ENCODE data around the gene CUL5.
"Not testable (repeated sequence)": the region's sequence is repeated elsewhere in the genome, so short reads cannot be mapped to it uniquely, and the experiment has no call there.

Gene CUL5

GRCh38 chr11:108112057-108112456 is 103.4 kb downstream of the CUL5 start:
- Histone ChIP-seq H3K27ac (no peak overlapping the region), H3K36me3 (ENCODE audit: insufficient read depth, low read length) (0 out of 2 replicates have a peak, but pooled peaks cover 3% of the 10 kb centered on the region), H3K4me3 (no peak overlapping the region), H3K9me3 (ENCODE audit: low read depth, low read length) (no peaks in the 10 kb centered on the region), H3K9ac (ENCODE audit: insufficient read length) (no peak overlapping the region)
- DNase-seq (ENCODE audit: low read depth, low spot score) = no peak
- no peak for TF ChIP-seq FOXP2 (optimal IDR thresholded peaks at IDR 0.05; ENCODE audit: control extremely low read depth, extremely low read length, insufficient read depth)
- TF ChIP-seq EZH2 (IDR thresholded peaks at IDR 0.05) = no peak
- no peak for TF ChIP-seq POLR2AphosphoS5 (IDR thresholded peaks at IDR 0.05; ENCODE audit: borderline replicate concordance, low read depth, low read length)

- Histone ChIP-seq H3K4me3 (no peak overlapping the region), H3K9ac (ENCODE audit: insufficient read length) (no peak overlapping the region), H3K9me3 (ENCODE audit: low read depth, low read length) (no peaks in the 10 kb centered on the region), H3K27ac (no peak overlapping the region), H3K36me3 (ENCODE audit: insufficient read depth, low read length) (no peaks in the 10 kb centered on the region)
- no peak for DNase-seq (ENCODE audit: low read depth, low spot score)
- no peak for TF ChIP-seq POLR2AphosphoS5 (IDR thresholded peaks at IDR 0.05; ENCODE audit: borderline replicate concordance, low read depth, low read length)
- TF ChIP-seq FOXP2 (optimal IDR thresholded peaks at IDR 0.05; ENCODE audit: control extremely low read depth, extremely low read length, insufficient read depth) = no peak
- no peak for TF ChIP-seq EZH2 (IDR thresholded peaks at IDR 0.05)
Measured at GRCh38 chr11:108115500-108116140, 106.9 kb downstream of the CUL5 start.

GRCh38 chr11:108117746-108118371 is 109.2 kb downstream of the CUL5 start:
- no peak overlapping the region for H3K4me3 ChIP-seq
- H3K9me3 ChIP-seq (ENCODE audit: low read depth, low read length) = no peaks in the 10 kb centered on the region
- peak; percentile 47 for DNase-seq (ENCODE audit: low read depth, low spot score)
- TF ChIP-seq FOXP2 (optimal IDR thresholded peaks at IDR 0.05; ENCODE audit: control extremely low read depth, extremely low read length, insufficient read depth) = no peak
- TF ChIP-seq EZH2 (IDR thresholded peaks at IDR 0.05) = no peak
- no peak for TF ChIP-seq POLR2AphosphoS5 (IDR thresholded peaks at IDR 0.05; ENCODE audit: borderline replicate concordance, low read depth, low read length)
- H3K36me3 ChIP-seq (ENCODE audit: insufficient read depth, low read length) = no peaks in the 10 kb centered on the region
- H3K9ac ChIP-seq (ENCODE audit: insufficient read length) = no peak overlapping the region
- no peak overlapping the region for H3K27ac ChIP-seq

- peak overlapping the region; percentile 95 for H3K4me3 ChIP-seq
- not testable (repeated sequence) for H3K27ac ChIP-seq; H3K9ac ChIP-seq (ENCODE audit: insufficient read length); H3K36me3 ChIP-seq (ENCODE audit: insufficient read depth, low read length); H3K9me3 ChIP-seq (ENCODE audit: low read depth, low read length); DNase-seq (ENCODE audit: low read depth, low spot score)
Measured at GRCh38 chr11:108120936-108121273, 112.2 kb downstream of the CUL5 start.

- 0 out of 2 replicates have a peak within 1 kb of the TSS, but pooled peaks have one; percentile 6 for H3K27ac ChIP-seq
- H3K9ac ChIP-seq (ENCODE audit: insufficient read length) = peak within 1 kb of the TSS; percentile 90
- TF ChIP-seq POLR2AphosphoS5 (IDR thresholded peaks at IDR 0.05; ENCODE audit: borderline replicate concordance, low read depth, low read length) (peak; percentile 89), EZH2 (IDR thresholded peaks at IDR 0.05) (no peak)
- H3K9me3 ChIP-seq (ENCODE audit: low read depth, low read length) = no peaks in the 10 kb centered on the region
- H3K4me3 ChIP-seq = peak within 1 kb of the TSS; percentile 95
- H3K36me3 ChIP-seq (ENCODE audit: insufficient read depth, low read length) = peaks cover 4% of the 10 kb centered on the region; the same call in 1 of the 2 replicates
- peak; percentile 22 for DNase-seq (ENCODE audit: low read depth, low spot score)
Measured at GRCh38 chr11:108121274-108122155, 112.8 kb downstream of the CUL5 start, which contains the start of gene ACAT1. ACAT1 (plus strand) TSS chr11:108121567; CDS start chr11:108121607, 40 bp downstream.

GRCh38 chr11:108122166-108122628 is 113.5 kb downstream of the CUL5 start:
- H3K9me3 ChIP-seq (ENCODE audit: low read depth, low read length) = no peaks in the 10 kb centered on the region
- TF ChIP-seq FOXP2 (optimal IDR thresholded peaks at IDR 0.05; ENCODE audit: control extremely low read depth, extremely low read length, insufficient read depth) (no peak), EZH2 (IDR thresholded peaks at IDR 0.05) (no peak), POLR2AphosphoS5 (IDR thresholded peaks at IDR 0.05; ENCODE audit: borderline replicate concordance, low read depth, low read length) (no peak)
- peak overlapping the region; percentile 90 for H3K9ac ChIP-seq (ENCODE audit: insufficient read length)
- no peak for DNase-seq (ENCODE audit: low read depth, low spot score)
- H3K27ac ChIP-seq = no peak overlapping the region
- peak overlapping the region; percentile 95 for H3K4me3 ChIP-seq
- peaks cover 4% of the 10 kb centered on the region; the same call in 1 of the 2 replicates for H3K36me3 ChIP-seq (ENCODE audit: insufficient read depth, low read length)

- no peak overlapping the region for H3K4me3 ChIP-seq
- H3K9ac ChIP-seq (ENCODE audit: insufficient read length) = no peak overlapping the region
- H3K36me3 ChIP-seq (ENCODE audit: insufficient read depth, low read length) = peaks cover 12% of the 10 kb centered on the region
- no peak for DNase-seq (ENCODE audit: low read depth, low spot score)
- TF ChIP-seq EZH2 (IDR thresholded peaks at IDR 0.05) (no peak), FOXP2 (optimal IDR thresholded peaks at IDR 0.05; ENCODE audit: control extremely low read depth, extremely low read length, insufficient read depth) (no peak), POLR2AphosphoS5 (IDR thresholded peaks at IDR 0.05; ENCODE audit: borderline replicate concordance, low read depth, low read length) (no peak)
- H3K9me3 ChIP-seq (ENCODE audit: low read depth, low read length) = no peaks in the 10 kb centered on the region
- no peak overlapping the region for H3K27ac ChIP-seq
Measured at GRCh38 chr11:108125096-108125495, 116.4 kb downstream of the CUL5 start.

- TF ChIP-seq POLR2AphosphoS5 (IDR thresholded peaks at IDR 0.05; ENCODE audit: borderline replicate concordance, low read depth, low read length) (no peak), FOXP2 (optimal IDR thresholded peaks at IDR 0.05; ENCODE audit: control extremely low read depth, extremely low read length, insufficient read depth) (no peak), EZH2 (IDR thresholded peaks at IDR 0.05) (no peak)
- no peak overlapping the region for H3K9ac ChIP-seq (ENCODE audit: insufficient read length)
- no peaks in the 10 kb centered on the region for H3K9me3 ChIP-seq (ENCODE audit: low read depth, low read length)
- no peak overlapping the region for H3K27ac ChIP-seq
- no peak for DNase-seq (ENCODE audit: low read depth, low spot score)
- peaks cover 24% of the 10 kb centered on the region for H3K36me3 ChIP-seq (ENCODE audit: insufficient read depth, low read length)
- no peak overlapping the region for H3K4me3 ChIP-seq
Measured at GRCh38 chr11:108128772-108129171, 120.1 kb downstream of the CUL5 start.

Data from SK-N-MC (cell line).